Stimulated activated naive CD4-positive, alpha-beta T cell (primary cell): ENCODE data around the gene S100A13.
A peak's percentile ranks its signal among the peaks of the same experiment; 100 is the strongest.
"Not testable (repeated sequence)": the region's sequence is repeated elsewhere in the genome, so short reads cannot be mapped to it uniquely, and the experiment has no call there.

Experiments
- DNase-seq, 6 experiments: peaks; one replicate each; lab custom pipeline; 2025; lab: John Stamatoyannopoulos, UW

The S100A13 gene

GRCh38 chr1:153606194-153606593 is 21.1 kb downstream of the S100A13 start:
- no peak for DNase-seq

GRCh38 chr1:153602749-153603148 is 24.6 kb downstream of the S100A13 start:
- no peak for DNase-seq

- DNase-seq: no peak
Observed at GRCh38 chr1:153599847-153600246, 27.5 kb downstream of the S100A13 start.

- DNase-seq: peak in 1 of 6 experiments; percentile 5
Observed at GRCh38 chr1:153598309-153599172, 28.8 kb downstream of the S100A13 start.

GRCh38 chr1:153597206-153597605 is 30.1 kb downstream of the S100A13 start:
- no peak for DNase-seq

- DNase-seq: no peak
Observed at GRCh38 chr1:153592748-153593147, 34.6 kb downstream of the S100A13 start.

- no peak for DNase-seq
Observed at GRCh38 chr1:153588482-153588881, 38.8 kb downstream of the S100A13 start.

- not testable (repeated sequence) for DNase-seq
Observed at GRCh38 chr1:153588033-153588432, 39.3 kb downstream of the S100A13 start.

- no peak for DNase-seq
Observed at GRCh38 chr1:153587314-153587713, 40.0 kb downstream of the S100A13 start.

- DNase-seq: no peak
Observed at GRCh38 chr1:153586347-153586746, 41.0 kb downstream of the S100A13 start.

GRCh38 chr1:153585006-153585405 is 42.3 kb downstream of the S100A13 start:
- no peak for DNase-seq

- DNase-seq: no peak
Observed at GRCh38 chr1:153583976-153584375, 43.3 kb downstream of the S100A13 start.

GRCh38 chr1:153583514-153583913 is 43.8 kb downstream of the S100A13 start:
- DNase-seq: not testable (repeated sequence)

GRCh38 chr1:153582836-153583235 is 44.5 kb downstream of the S100A13 start:
- DNase-seq: not testable (repeated sequence)

GRCh38 chr1:153578936-153579335 is 48.4 kb downstream of the S100A13 start:
- no peak for DNase-seq

GRCh38 chr1:153578490-153578889 is 48.8 kb downstream of the S100A13 start:
- no peak for DNase-seq

GRCh38 chr1:153577624-153578051 is 49.7 kb downstream of the S100A13 start:
- no peak for DNase-seq

- DNase-seq: no peak
Observed at GRCh38 chr1:153577138-153577537, 50.2 kb downstream of the S100A13 start.

- not testable (repeated sequence) for DNase-seq
Observed at GRCh38 chr1:153575497-153575896, 51.8 kb downstream of the S100A13 start.

GRCh38 chr1:153575081-153575491 is 52.2 kb downstream of the S100A13 start:
- not testable (repeated sequence) for DNase-seq

GRCh38 chr1:153573351-153573750 is 54.0 kb downstream of the S100A13 start:
- no peak for DNase-seq

GRCh38 chr1:153572569-153573015 is 54.7 kb downstream of the S100A13 start:
- peak; percentile 2 to 42 (median 27) for DNase-seq

GRCh38 chr1:153571706-153572105 is 55.6 kb downstream of the S100A13 start:
- no peak for DNase-seq

GRCh38 chr1:153570874-153571273 is 56.4 kb downstream of the S100A13 start:
- no peak for DNase-seq
